Loucy (cell line): ENCODE measurements around the gene FERMT3.

Source experiments
- H2AFZ ChIP-seq: fragments of 200-600 bp; sonication (generic); 2 replicates; pipeline ENCODE4 v1.6.0; 2016; ENCODE audit warnings: antibody characterized with exemption, mild to moderate bottlenecking, low read length, moderate library complexity
- H3F3A ChIP-seq: fragments of 200-600 bp; 2 replicates; pipeline ENCODE4 v1.6.0; 2016; ENCODE audit warnings: antibody characterized with exemption, low read depth, mild to moderate bottlenecking
- H3K27me3 ChIP-seq: fragments of 200-600 bp; sonication (generic); 2 replicates; pipeline ENCODE4 v1.6.1; 2014; ENCODE audit warnings: low read length, mild to moderate bottlenecking; ENCODE audit not compliant: insufficient read depth, poor library complexity, severe bottlenecking
- H3K36me3 ChIP-seq: fragments of 200-600 bp; sonication (generic); 2 replicates; pipeline ENCODE4 v1.6.1; 2016; ENCODE audit warnings: low read length; ENCODE audit not compliant: insufficient read depth
- H3K4me1 ChIP-seq: fragments of 200-600 bp; sonication (generic); 2 replicates; pipeline ENCODE4 v1.5.1; 2014; ENCODE audit warnings: low read length, mild to moderate bottlenecking; ENCODE audit not compliant: insufficient read depth, poor library complexity, severe bottlenecking
- H3K4me2 ChIP-seq: fragments of 200-600 bp; sonication (generic); 2 replicates; pipeline ENCODE4 v1.6.0; 2014; ENCODE audit warnings: antibody characterized with exemption, low read length, low read depth, mild to moderate bottlenecking; ENCODE audit not compliant: poor library complexity, severe bottlenecking
- H3K4me3 ChIP-seq: fragments of 200-600 bp; sonication (generic); 2 replicates; pipeline ENCODE4 v1.5.1; 2014; ENCODE audit warnings: low read length, mild to moderate bottlenecking, mixed read lengths; ENCODE audit not compliant: poor library complexity, severe bottlenecking
- H3K79me2 ChIP-seq: fragments of 200-600 bp; sonication (generic); 2 replicates; pipeline ENCODE4 v1.6.1; 2014; ENCODE audit warnings: low read length; ENCODE audit not compliant: insufficient read depth
- H3K9ac ChIP-seq: fragments of 200-600 bp; sonication (generic); 2 replicates; pipeline ENCODE4 v1.6.0; 2014; ENCODE audit warnings: mild to moderate bottlenecking, low read depth, low read length, moderate library complexity; ENCODE audit not compliant: poor library complexity, severe bottlenecking
- H3K9me2 ChIP-seq: fragments of 200-600 bp; sonication (generic); replicated peaks from 2 replicates; pipeline ENCODE4 v1.6.1; 2016; ENCODE audit warnings: low read depth, low read length, mixed read lengths
- H3K9me3 ChIP-seq: fragments of 200-600 bp; sonication (generic); 2 replicates; pipeline ENCODE4 v1.6.1; 2014; ENCODE audit warnings: mild to moderate bottlenecking, antibody characterized with exemption, low read length, low read depth; ENCODE audit not compliant: insufficient read depth
- H4K20me1 ChIP-seq: fragments of 200-600 bp; sonication (generic); 2 replicates; pipeline ENCODE4 v1.6.0; 2014; ENCODE audit warnings: antibody characterized with exemption, low read length, mild to moderate bottlenecking; ENCODE audit not compliant: insufficient read depth, poor library complexity, severe bottlenecking
- CTCF ChIP-seq: fragments of 200-600 bp; sonication (generic); conservative IDR thresholded peaks from 2 replicates; pipeline ENCODE4 v1.5.1; 2014; ENCODE audit warnings: mild to moderate bottlenecking, antibody characterized with exemption, low read length
- EZH2phosphoT487 ChIP-seq: fragments of 200-600 bp; IDR thresholded peaks from 2 replicates; pipeline ENCODE4 v1.6.1; 2018; ENCODE audit warnings: antibody characterized with exemption, mild to moderate bottlenecking, moderate library complexity, borderline replicate concordance

Gene FERMT3

DNA sequence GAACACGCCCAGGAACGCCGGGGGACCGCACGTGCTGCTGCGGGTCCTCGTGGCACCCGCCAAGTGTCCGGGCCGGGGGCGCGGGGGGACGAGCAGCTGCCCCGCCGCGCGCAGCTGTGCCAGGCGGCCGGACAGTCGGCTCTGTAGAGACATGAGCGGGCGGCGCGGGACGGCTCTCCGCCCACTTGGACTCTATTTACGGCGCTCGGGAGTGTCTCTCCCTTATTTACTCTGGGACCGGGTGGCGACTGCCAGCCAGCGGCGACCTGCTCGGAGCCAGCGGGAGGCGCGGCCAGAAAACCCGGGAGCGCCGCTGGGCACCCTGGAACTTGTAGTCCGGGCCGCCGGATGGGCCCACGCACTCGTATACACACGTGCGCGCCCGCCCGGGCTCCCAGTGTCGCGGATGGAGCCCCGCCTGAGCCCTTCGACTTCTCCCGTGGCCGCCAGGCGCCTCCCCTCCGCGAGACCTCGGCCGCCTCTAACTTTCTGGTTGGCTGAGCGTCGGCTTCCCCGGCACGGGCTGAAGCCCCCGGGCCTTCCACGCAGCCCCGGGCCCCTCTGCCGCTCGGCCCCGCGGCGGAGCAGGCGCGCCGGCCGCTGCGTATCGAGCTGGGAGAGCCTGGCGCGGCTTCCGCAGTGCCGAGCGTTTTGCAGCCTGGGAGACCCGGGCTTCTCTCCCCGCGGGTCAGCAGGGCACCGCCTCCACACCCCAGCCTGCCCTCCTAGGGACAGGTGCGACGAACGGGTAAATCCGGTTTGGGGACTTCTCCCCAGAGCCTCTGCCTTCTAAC, 40.5 kb upstream of the FERMT3 start, which contains the start of gene MACROD1:
Gene MACROD1 (minus strand): TSS at position 272 of the 794 bp plus-strand sequence. CDS start 119 bp downstream, at position 153.
- Histone ChIP-seq H3K9me3 (no peaks in the 10 kb centered on the region), H3K9ac (peak within 1 kb of the TSS; percentile 74), H2AFZ (peak within 1 kb of the TSS; percentile 99), H3K4me1 (peaks cover 16% of the 10 kb centered on the region), H3K36me3 (no peaks in the 10 kb centered on the region), H3K4me3 (peak within 1 kb of the TSS; percentile 76), H3K79me2 (peaks cover 16% of the 10 kb centered on the region; the same call in 1 of the 2 replicates), H3F3A (no peaks in the 10 kb centered on the region), H4K20me1 (peaks cover 3% of the 10 kb centered on the region), H3K4me2 (peak within 1 kb of the TSS; percentile 100), H3K27me3 (no peaks in the 10 kb centered on the region), H3K9me2 (no peaks in the 10 kb centered on the region)
- TF ChIP-seq EZH2phosphoT487 (no peak), CTCF (no peak)

DNA sequence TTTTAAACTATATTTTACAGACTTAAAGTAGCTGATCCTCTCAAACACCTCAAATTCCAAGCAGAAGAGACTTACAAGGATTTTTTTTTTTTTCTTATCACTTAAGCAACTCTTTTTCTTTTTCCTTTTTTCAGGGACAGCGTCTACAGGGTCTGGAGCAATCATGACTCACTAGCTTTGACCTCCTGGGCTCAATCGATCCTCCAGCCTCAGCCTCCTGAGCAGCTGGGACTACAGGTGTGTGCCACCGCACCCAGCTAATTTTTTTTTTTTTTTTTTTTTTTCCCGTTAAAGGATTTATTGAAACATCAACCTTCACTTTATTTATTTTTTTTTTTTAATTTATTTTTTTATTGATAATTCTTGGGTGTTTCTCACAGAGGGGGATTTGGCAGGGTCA, 36.1 kb upstream of the FERMT3 start:
- Histone ChIP-seq H3K9ac (no peak overlapping the region), H3K27me3 (no peaks in the 10 kb centered on the region), H3K4me3 (no peak overlapping the region), H3K4me1 (peaks cover 9% of the 10 kb centered on the region), H3F3A (no peaks in the 10 kb centered on the region), H3K4me2 (no peak overlapping the region), H3K9me2 (no peaks in the 10 kb centered on the region), H3K36me3 (no peaks in the 10 kb centered on the region), H4K20me1 (no peaks in the 10 kb centered on the region), H2AFZ (no peak overlapping the region), H3K79me2 (peaks cover 3% of the 10 kb centered on the region; the same call in 1 of the 2 replicates), H3K9me3 (no peaks in the 10 kb centered on the region)
- TF ChIP-seq CTCF (no peak), EZH2phosphoT487 (no peak)

GRCh38 chr11:64173616-64174355, 32.7 kb upstream of the FERMT3 start:
- H3K4me3 ChIP-seq: no peak overlapping the region
- TF ChIP-seq CTCF (no peak), EZH2phosphoT487 (no peak)
- no peak overlapping the region for H3K9ac ChIP-seq

More at GRCh38 chr11:64173616-64174355, 32.7 kb upstream of the FERMT3 start:
- H3K9me2 ChIP-seq: no peaks in the 10 kb centered on the region
- H3K4me2 ChIP-seq: no peak overlapping the region
- no peaks in the 10 kb centered on the region for H3K9me3 ChIP-seq
- H3K4me1 ChIP-seq: peaks cover 8% of the 10 kb centered on the region
- no peaks in the 10 kb centered on the region for H3F3A ChIP-seq
- H4K20me1 ChIP-seq: no peaks in the 10 kb centered on the region
- no peaks in the 10 kb centered on the region for H3K27me3 ChIP-seq
- H3K36me3 ChIP-seq: no peaks in the 10 kb centered on the region
- H3K79me2 ChIP-seq: no peaks in the 10 kb centered on the region
- no peak overlapping the region for H2AFZ ChIP-seq
